Measurements from ENCODE around the gene FASTKD3.

The FASTKD3 gene

DNA sequence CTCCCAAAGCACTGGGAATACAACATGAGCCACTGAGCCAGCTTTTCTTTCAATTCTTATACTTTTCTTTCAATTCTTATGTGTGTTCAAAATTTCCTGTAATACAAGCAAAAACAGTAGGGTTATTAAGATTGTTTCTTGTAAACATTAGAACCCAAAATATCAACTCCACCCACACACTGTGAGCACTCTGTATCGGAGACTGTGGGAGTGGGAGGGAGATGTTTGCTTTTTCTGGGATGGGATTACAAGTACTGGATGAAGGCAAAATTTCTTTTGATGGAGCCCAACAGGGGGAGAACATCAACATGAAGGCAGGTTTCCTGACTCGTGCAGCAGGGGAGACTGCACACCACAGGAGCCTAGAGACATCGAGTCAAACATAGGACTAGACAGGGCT lies 13.2 kb downstream of the FASTKD3 start:
- Histone ChIP-seq H3K36me3 (ENCODE audit: control insufficient read depth, insufficient read depth, low read length) (no peaks in the 10 kb centered on the region), H3K9me3 (ENCODE audit: control insufficient read depth, insufficient read depth, low read length) (no peaks in the 10 kb centered on the region), H3K4me1 (ENCODE audit: control insufficient read depth, insufficient read depth, low read length) (no peaks in the 10 kb centered on the region)

DNA sequence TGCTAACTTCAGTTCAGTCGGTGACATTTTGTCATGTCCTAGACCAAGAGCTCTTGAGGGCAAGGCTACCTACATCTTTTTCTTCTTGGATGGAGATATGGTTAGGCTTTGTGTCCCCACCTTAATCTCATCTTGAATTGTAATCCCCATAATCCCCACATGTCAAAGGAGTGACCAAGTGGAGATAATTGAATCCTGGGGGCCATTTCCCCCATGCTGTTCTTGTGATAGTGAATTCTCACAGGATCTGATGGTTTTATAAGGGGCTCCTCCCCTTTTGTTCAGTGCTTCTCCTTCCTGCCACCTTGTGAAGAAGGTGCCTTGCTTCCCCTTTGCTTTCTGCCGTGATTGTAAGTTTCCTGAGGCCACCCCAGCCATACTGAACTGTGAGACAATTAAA lies 15.8 kb downstream of the FASTKD3 start:
- H3K36me3 ChIP-seq (ENCODE audit: control insufficient read depth, insufficient read depth, low read length) = no peaks in the 10 kb centered on the region
- H3K4me3 ChIP-seq (ENCODE audit: low read depth, low read length) = no peak overlapping the region
- H3K9me3 ChIP-seq (ENCODE audit: control insufficient read depth, insufficient read depth, low read length) = no peaks in the 10 kb centered on the region
- H3K9ac ChIP-seq (ENCODE audit: low read depth, low read length) = no peak overlapping the region
- no peaks in the 10 kb centered on the region for H3K4me1 ChIP-seq (ENCODE audit: control insufficient read depth, insufficient read depth, low read length)
- peaks cover 26% of the 10 kb centered on the region for H3K27me3 ChIP-seq (ENCODE audit: control insufficient read depth, insufficient read depth, low read length)

More for the DNA sequence above, 13.2 kb downstream of the FASTKD3 start:
- Histone ChIP-seq H3K9ac (ENCODE audit: low read depth, low read length) (no peak overlapping the region), H3K4me3 (ENCODE audit: low read depth, low read length) (no peak overlapping the region), H3K27me3 (ENCODE audit: control insufficient read depth, insufficient read depth, low read length) (peaks cover 12% of the 10 kb centered on the region)

DNA sequence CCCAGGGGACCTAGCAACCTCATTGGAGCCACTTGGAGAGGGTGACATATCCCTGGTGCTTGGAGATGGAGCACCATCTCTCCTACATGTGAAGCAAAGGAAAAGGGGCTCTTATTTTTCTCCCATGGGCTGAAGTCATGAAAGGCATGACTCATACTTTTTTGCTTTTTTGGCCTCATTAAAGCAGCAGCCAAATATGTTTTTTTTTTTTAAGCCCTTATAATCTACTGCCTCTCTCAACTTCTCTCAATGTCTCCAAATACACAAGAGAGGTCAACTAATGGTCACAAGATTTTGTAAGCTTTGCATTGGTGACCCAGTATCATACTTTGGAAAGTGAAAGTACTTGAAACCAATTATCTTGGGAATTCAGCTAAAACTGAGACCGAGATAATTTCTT lies 16.3 kb downstream of the FASTKD3 start:
- H3K4me1 ChIP-seq (ENCODE audit: control insufficient read depth, insufficient read depth, low read length) = no peaks in the 10 kb centered on the region
- H3K9ac ChIP-seq (ENCODE audit: low read depth, low read length) = no peak overlapping the region
- H3K4me3 ChIP-seq (ENCODE audit: low read depth, low read length) = no peak overlapping the region
- H3K9me3 ChIP-seq (ENCODE audit: control insufficient read depth, insufficient read depth, low read length) = no peaks in the 10 kb centered on the region
- peaks cover 27% of the 10 kb centered on the region for H3K27me3 ChIP-seq (ENCODE audit: control insufficient read depth, insufficient read depth, low read length)
- no peaks in the 10 kb centered on the region for H3K36me3 ChIP-seq (ENCODE audit: control insufficient read depth, insufficient read depth, low read length)

DNA sequence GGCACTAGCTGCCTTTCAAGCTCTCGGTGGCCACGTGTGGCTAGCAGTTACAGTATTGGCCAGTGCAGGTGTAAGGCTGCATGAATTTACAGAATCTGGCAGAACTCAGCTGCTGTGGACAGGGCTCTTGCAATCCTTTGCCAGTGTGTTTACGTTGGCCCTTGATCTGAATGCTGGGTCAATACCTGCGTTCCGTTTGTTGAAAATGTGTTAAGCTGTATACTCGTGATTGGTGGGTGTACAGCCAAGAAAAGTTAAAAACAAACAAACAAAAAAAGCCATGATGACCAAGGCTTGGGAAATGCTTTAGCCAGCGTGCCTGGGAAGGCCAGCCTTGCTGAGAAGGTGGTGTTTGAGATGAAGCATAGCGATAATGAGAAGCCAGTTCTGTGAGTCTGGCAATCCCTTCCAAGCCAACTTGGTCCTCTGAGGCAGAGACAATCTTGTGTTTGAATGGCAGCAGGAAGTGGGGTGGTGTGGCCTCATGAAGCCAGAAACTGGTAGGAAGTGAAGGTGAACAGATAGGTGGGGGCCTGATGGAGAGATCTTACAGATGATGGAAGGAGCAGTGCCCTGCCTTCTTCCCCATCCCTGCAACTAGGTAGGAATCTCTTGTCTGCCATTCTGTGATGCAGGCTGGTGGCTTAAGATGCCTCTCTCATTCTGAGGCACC lies 17.1 kb downstream of the FASTKD3 start:
- H3K4me3 ChIP-seq (ENCODE audit: low read depth, low read length) = peak overlapping the region; percentile 58

DNA sequence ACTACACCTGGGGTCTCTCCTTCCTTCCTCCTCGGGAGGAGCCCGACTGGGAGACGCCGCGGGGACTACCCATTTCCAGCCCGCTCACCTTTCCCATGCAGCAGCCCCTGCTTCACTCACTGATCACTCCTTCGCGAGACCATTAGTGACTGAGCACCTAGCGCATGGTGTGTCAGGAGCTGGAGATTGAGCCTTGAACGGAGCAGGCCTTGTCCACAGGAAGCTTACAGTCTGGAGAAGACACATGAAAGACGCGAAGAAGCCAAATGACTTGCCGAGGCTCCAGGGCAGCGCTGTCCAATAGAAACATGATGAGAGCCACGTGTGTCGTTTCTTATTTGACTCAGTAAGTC lies 17.6 kb downstream of the FASTKD3 start:
- Histone ChIP-seq H3K4me3 (ENCODE audit: low read depth, low read length) (peak overlapping the region; percentile 58), H3K9ac (ENCODE audit: low read depth, low read length) (no peak overlapping the region)

More for the DNA sequence above, 17.1 kb downstream of the FASTKD3 start:
- H3K9me3 ChIP-seq (ENCODE audit: control insufficient read depth, insufficient read depth, low read length) = no peaks in the 10 kb centered on the region
- peaks cover 27% of the 10 kb centered on the region for H3K27me3 ChIP-seq (ENCODE audit: control insufficient read depth, insufficient read depth, low read length)
- no peak overlapping the region for H3K9ac ChIP-seq (ENCODE audit: low read depth, low read length)
- no peaks in the 10 kb centered on the region for H3K4me1 ChIP-seq (ENCODE audit: control insufficient read depth, insufficient read depth, low read length)
- no peaks in the 10 kb centered on the region for H3K36me3 ChIP-seq (ENCODE audit: control insufficient read depth, insufficient read depth, low read length)

DNA sequence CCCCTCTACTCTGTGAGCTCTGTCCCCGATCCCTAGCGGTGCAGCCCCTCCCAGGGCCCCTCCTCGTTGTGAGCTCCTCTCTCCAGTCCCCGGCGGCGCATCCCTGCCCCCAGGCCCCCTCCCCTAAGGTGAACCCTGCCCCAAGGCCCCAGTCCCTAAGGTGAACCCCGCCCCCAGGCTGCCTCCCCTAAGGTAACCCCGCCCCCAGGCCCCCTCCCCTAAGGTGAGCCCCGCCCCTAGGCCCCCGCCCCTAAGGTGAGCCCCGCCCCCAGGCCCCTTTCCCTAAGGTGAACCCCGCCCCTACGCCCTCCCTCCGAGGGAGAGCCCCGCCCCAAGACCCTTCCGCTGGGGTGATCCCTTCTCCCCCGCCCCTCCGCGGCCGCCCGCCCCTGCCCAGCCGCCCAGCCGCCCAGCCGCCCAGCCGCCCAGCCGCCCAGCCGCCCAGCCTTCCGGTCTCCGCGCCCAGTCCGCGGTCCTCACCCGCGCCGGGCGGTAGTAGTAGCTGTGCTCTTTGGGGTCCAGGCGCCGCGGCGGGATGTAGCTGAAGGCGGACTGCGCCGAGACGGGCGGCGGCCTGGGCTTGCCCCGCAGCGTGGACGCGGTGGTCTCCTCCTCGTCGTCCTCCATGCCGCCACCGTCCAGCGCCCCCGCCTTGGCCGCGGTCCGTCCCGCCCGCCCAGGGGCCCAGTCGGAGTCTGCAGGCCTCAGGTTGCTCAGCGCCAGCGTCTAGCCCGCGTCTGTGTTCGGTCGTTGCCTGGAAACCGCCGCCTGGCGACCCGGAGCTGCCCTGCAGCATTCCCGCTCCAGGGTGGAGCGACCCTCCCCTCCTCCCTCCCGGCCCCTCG lies 18.2 kb downstream of the FASTKD3 start, which contains the start of gene CFAP90:
CFAP90 (minus strand) TSS at position 739 of the 845 bp plus-strand sequence; CDS start at position 627, 112 bp downstream.
- peaks cover 27% of the 10 kb centered on the region for H3K27me3 ChIP-seq (ENCODE audit: control insufficient read depth, insufficient read depth, low read length)
- no peak within 1 kb of the TSS for H3K9ac ChIP-seq (ENCODE audit: low read depth, low read length)
- no peaks in the 10 kb centered on the region for H3K36me3 ChIP-seq (ENCODE audit: control insufficient read depth, insufficient read depth, low read length)
- no peaks in the 10 kb centered on the region for H3K4me1 ChIP-seq (ENCODE audit: control insufficient read depth, insufficient read depth, low read length)
- H3K9me3 ChIP-seq (ENCODE audit: control insufficient read depth, insufficient read depth, low read length) = no peaks in the 10 kb centered on the region
- peak within 1 kb of the TSS; percentile 86 for H3K4me3 ChIP-seq (ENCODE audit: low read depth, low read length)

More for the DNA sequence above, 17.6 kb downstream of the FASTKD3 start:
- H3K4me1 ChIP-seq (ENCODE audit: control insufficient read depth, insufficient read depth, low read length) = no peaks in the 10 kb centered on the region
- no peaks in the 10 kb centered on the region for H3K9me3 ChIP-seq (ENCODE audit: control insufficient read depth, insufficient read depth, low read length)
- no peaks in the 10 kb centered on the region for H3K36me3 ChIP-seq (ENCODE audit: control insufficient read depth, insufficient read depth, low read length)
- peaks cover 27% of the 10 kb centered on the region for H3K27me3 ChIP-seq (ENCODE audit: control insufficient read depth, insufficient read depth, low read length)

DNA sequence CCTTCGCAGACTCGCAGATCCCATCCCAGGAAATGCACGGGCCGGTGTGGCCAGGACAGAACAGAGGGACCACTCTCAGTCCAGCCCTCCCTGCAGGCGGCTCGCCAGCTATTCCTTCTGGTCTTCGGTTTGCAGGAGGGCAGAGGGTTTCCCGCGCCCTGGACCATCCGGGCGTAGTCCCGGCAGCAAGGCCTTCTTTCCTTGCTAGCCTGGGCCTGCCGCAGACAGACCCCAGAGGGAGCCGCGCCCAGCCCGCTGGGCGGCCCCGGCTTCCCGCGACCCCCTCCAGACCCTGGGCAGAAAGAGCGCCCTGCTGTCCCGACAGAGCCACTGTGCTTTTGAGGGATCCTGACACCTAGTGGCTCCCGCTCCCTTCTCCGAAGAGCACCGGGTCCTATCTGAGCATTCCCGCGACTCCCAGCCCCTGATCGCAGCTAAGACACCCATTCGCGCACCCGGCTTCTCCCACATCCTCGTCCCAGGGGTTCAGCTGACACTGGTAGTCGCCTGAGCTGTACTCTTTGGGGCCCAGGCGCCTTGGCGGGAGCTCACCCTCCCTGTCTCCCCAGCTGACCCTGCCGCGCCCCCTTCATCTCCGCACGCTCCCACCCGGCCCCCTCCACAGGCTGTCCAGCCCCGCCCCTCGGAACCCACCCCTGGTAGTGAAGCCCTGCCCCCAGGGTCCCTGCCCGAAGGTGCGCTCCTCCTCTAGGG lies 19.0 kb downstream of the FASTKD3 start:
- no peaks in the 10 kb centered on the region for H3K9me3 ChIP-seq (ENCODE audit: control insufficient read depth, insufficient read depth, low read length)
- peak overlapping the region; percentile 41 for H3K9ac ChIP-seq (ENCODE audit: low read depth, low read length)
- H3K4me3 ChIP-seq (ENCODE audit: low read depth, low read length) = peak overlapping the region; percentile 86
- H3K4me1 ChIP-seq (ENCODE audit: control insufficient read depth, insufficient read depth, low read length) = no peaks in the 10 kb centered on the region
- no peaks in the 10 kb centered on the region for H3K36me3 ChIP-seq (ENCODE audit: control insufficient read depth, insufficient read depth, low read length)
- H3K27me3 ChIP-seq (ENCODE audit: control insufficient read depth, insufficient read depth, low read length) = peaks cover 27% of the 10 kb centered on the region

DNA sequence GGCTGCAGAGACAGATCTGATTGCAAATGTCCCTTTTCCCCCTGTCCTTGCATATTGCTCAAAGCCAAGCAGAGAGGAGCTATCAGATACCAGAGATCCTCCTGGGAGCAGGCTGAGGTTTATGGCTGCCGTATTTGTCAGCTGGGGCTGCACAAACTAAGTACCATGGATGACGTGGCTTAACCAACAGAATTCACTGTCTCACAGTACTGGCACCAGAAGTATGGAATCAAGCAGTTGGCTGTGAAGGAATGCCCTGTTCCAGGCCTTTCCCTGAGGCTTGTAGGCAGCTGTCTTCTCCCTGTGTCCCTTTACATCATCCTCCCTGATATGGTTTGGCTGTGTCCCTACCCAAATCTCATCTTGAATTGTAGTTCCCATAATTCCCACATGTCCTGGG lies 20.5 kb downstream of the FASTKD3 start:
- Histone ChIP-seq H3K4me3 (ENCODE audit: low read depth, low read length) (no peak overlapping the region), H3K4me1 (ENCODE audit: control insufficient read depth, insufficient read depth, low read length) (no peaks in the 10 kb centered on the region), H3K9me3 (ENCODE audit: control insufficient read depth, insufficient read depth, low read length) (no peaks in the 10 kb centered on the region), H3K9ac (ENCODE audit: low read depth, low read length) (no peak overlapping the region), H3K36me3 (ENCODE audit: control insufficient read depth, insufficient read depth, low read length) (no peaks in the 10 kb centered on the region), H3K27me3 (ENCODE audit: control insufficient read depth, insufficient read depth, low read length) (peaks cover 30% of the 10 kb centered on the region)

DNA sequence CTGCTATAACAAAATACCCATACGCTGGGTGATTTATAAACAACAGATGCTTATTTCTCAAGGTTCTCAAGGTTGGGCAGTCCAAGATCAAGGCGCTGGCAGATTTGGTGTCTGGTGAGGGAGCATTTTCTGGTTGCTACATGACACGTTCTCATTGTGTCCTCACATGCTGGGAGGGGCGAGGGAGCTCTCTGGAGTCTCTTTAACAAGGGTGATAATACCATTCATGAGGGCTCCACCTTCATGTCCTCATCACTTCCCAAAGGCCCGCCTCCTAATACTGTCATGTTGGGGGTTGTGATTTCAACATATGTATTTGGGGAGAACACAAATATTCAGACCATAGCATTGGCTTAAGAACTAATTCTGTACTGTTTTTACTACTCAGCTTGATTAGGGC lies 22.5 kb downstream of the FASTKD3 start:
- Histone ChIP-seq H3K36me3 (ENCODE audit: control insufficient read depth, insufficient read depth, low read length) (no peaks in the 10 kb centered on the region), H3K4me1 (ENCODE audit: control insufficient read depth, insufficient read depth, low read length) (no peaks in the 10 kb centered on the region), H3K4me3 (ENCODE audit: low read depth, low read length) (no peak overlapping the region), H3K27me3 (ENCODE audit: control insufficient read depth, insufficient read depth, low read length) (peaks cover 19% of the 10 kb centered on the region), H3K9me3 (ENCODE audit: control insufficient read depth, insufficient read depth, low read length) (no peaks in the 10 kb centered on the region), H3K9ac (ENCODE audit: low read depth, low read length) (no peak overlapping the region)

DNA sequence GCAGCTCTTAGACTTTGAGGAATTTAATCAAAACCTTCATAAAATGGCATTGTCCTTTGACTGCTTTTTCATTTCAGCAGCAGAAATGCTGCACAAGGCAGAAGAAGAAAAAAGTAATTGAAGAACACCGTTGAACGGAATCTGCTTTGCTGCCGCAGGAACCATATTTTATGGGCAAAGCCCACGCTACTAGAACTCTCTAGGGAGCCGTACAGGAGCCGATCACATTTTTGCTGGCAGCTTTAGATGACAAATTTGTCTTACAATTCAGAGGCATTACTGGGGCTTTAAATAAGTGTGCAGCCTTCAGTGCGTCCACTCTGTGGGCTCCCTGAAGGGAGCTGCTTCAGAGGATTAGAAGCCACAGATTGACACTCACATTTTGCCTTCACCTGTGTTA lies 23.3 kb downstream of the FASTKD3 start:
- H3K9me3 ChIP-seq (ENCODE audit: control insufficient read depth, insufficient read depth, low read length) = no peaks in the 10 kb centered on the region
- no peak overlapping the region for H3K4me3 ChIP-seq (ENCODE audit: low read depth, low read length)
- no peaks in the 10 kb centered on the region for H3K36me3 ChIP-seq (ENCODE audit: control insufficient read depth, insufficient read depth, low read length)
- H3K4me1 ChIP-seq (ENCODE audit: control insufficient read depth, insufficient read depth, low read length) = no peaks in the 10 kb centered on the region
- peaks cover 18% of the 10 kb centered on the region for H3K27me3 ChIP-seq (ENCODE audit: control insufficient read depth, insufficient read depth, low read length)
- H3K9ac ChIP-seq (ENCODE audit: low read depth, low read length) = no peak overlapping the region

DNA sequence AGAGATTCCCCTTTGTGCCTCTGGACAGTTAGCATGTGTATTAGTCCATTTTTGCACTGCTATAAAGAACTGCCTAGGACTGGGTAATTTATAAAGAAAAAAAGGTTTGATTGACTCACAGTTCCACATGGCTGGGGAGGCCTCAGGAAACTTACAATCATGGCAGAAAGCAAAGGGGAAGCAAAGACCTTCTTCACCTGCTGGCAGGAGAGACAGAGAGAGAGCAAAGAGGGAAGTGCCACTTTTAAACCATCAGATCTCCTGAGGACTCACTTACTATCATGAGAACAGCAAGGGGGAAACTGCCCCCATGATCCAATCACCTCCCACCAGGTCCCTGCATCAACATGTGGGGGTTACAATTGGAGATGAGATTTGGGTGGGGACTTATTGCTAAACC lies 23.9 kb downstream of the FASTKD3 start:
- H3K4me1 ChIP-seq (ENCODE audit: control insufficient read depth, insufficient read depth, low read length) = no peaks in the 10 kb centered on the region
- H3K4me3 ChIP-seq (ENCODE audit: low read depth, low read length) = no peak overlapping the region
- peaks cover 18% of the 10 kb centered on the region for H3K27me3 ChIP-seq (ENCODE audit: control insufficient read depth, insufficient read depth, low read length)
- H3K9me3 ChIP-seq (ENCODE audit: control insufficient read depth, insufficient read depth, low read length) = no peaks in the 10 kb centered on the region
- H3K36me3 ChIP-seq (ENCODE audit: control insufficient read depth, insufficient read depth, low read length) = no peaks in the 10 kb centered on the region
- no peak overlapping the region for H3K9ac ChIP-seq (ENCODE audit: low read depth, low read length)

Data from iPS-15b (cell line).